GM18505 (cell line): Measurements from ENCODE around the gene ATP6V1G2.
"Not testable (repeated sequence)": the region's sequence is repeated elsewhere in the genome, so short reads cannot be mapped to it uniquely, and the experiment has no call there.

Experiments used
- ATAC-seq: cut with Tn5 transposase; IDR thresholded peaks from one replicate; pipeline ENCODE4 v1.9.1; 2021; ENCODE audit not compliant: unreplicated experiment
- POLR2A ChIP-seq: IDR thresholded peaks from 4 replicates; pipeline ENCODE4 v1.6.1; 2011; ENCODE audit warnings: borderline replicate concordance; ENCODE audit not compliant: insufficient read depth, insufficient read length; ENCODE audit errors: extremely low read depth

ATP6V1G2 gene

DNA sequence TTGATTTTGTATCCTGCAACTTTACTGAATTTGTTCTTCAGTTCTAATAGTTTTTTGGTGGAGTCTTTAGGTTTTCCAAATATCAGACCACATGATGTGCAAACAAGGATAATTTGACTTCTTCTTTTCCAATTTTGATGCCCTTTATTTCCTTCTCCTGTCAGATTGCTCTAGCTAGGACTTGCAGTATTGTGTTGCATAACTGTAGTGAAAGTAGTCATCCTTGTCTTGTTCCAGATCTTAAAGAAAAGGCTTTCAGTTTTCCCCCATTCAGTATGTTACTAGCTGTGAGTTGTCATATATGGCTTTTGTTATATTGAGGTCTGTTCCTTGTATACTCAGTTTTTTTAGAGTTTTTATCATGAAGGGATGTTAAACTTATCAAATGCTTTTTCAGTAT, 43.8 kb downstream of the ATP6V1G2 start:
- TF ChIP-seq POLR2A, result no peak
- ATAC-seq, result no peak

GRCh38 chr6:31499648-31500047, 46.8 kb downstream of the ATP6V1G2 start:
- not testable (repeated sequence) for ATAC-seq

DNA sequence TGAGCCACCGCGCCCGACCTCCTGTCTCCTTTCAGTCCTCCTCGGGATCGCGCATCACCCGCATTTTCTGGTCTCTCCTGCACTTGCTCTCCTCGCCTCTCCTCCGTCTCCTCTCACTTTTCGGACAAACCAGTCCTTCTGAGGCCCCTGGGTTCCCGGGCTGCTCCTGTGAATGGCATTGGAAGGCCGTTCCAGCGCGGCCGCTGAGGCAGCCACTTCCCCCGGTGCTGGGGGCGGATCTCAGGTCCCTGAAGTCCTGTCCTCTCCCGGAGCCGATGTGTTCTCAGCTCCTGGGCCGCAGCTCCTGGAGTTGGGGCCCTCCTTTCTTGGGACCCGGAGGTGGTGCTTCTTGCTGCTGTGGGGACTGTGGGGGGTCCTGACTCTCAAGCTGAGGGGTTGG, 47.7 kb downstream of the ATP6V1G2 start:
- no peak for TF ChIP-seq POLR2A
- no peak for ATAC-seq

- TF ChIP-seq POLR2A, result peak; percentile 59
- no peak for ATAC-seq
These were observed 48.6 kb downstream of the ATP6V1G2 start, which contains the start of gene MICB for GRCh38 chr6:31497531-31498476. TSS of gene MICB (plus strand) at chr6:31498145. CDS start at chr6:31498194, 49 bp downstream.

DNA sequence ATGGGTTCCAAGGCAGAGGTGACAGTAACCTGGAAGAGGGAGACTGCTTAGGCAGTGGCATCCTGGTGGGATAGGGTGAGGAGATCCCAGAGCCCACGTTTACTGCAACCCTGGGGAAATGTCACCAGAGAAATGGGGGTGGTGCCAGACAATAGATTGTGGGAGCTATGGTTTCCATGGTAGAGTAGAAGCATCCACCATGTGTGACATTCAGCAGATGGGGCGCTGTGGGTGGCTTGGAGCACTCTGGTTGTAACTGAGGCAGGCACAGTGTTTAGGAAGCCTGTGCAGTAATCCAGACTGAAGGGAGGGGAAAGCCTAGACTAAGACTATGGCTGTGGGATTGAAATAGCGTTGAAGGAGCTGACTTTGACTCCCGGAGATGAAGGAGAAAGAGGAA, 49.6 kb downstream of the ATP6V1G2 start:
- ATAC-seq, result not testable (repeated sequence)

DNA sequence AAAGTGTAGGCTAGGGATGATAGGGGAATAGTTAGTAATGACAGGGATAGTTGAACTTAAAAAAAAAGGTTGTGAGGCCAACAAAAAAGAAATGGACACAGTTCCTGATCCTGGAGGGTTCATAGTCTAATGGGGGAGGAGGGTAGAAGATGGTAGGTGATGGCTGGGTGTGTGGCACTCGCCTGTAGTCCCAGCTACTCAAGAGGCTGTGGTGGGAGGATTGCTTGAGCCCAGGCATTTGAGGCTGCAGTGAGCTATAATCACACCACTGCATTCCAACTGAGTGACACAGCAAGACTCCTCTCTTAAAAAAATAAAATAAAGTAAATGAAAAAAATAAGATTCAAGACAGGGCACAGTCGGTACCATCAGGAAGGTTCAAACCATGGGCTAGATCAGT, 50.8 kb downstream of the ATP6V1G2 start:
- TF ChIP-seq POLR2A, result no peak
- ATAC-seq, result no peak
